Measurements from ENCODE around the gene SUSD5. TPM values are rescaled to one million over a fixed set of nuclear protein-coding genes. Genes with fewer than 3 reads are reported as not detected.

Gene SUSD5
- total and polyA plus RNA-seq, 2 of the 4 experiments (the other 2 are of a cell fraction), result 1.4 to 2.9 TPM

GRCh38 chr3:33187368-33187634 is 31.3 kb downstream of the SUSD5 start:
- no peak for ATAC-seq (ENCODE audit: low read depth)
- Histone ChIP-seq H3K9me3 (ENCODE audit: control insufficient read depth, insufficient read depth, low read length) (no peaks in the 10 kb centered on the region), H3K9ac (ENCODE audit: low read depth, low read length) (no peak overlapping the region), H3K4me3 (ENCODE audit: insufficient read depth, low read depth, low read length) (no peak overlapping the region), H3K14ac (replicated peaks; ENCODE audit: low read depth, low read length) (no peak overlapping the region), H4K20me1 (ENCODE audit: insufficient read depth, low read length) (no peaks in the 10 kb centered on the region), H3K27ac (ENCODE audit: insufficient read depth, low read length) (no peak overlapping the region), H2BK5ac (ENCODE audit: low read depth, low read length, poor library complexity, severe bottlenecking) (no peak overlapping the region), H3K4me2 (ENCODE audit: low read depth, low read length) (no peak overlapping the region), H4K5ac (ENCODE audit: low read depth, low read length) (no peak overlapping the region), H4K91ac (ENCODE audit: insufficient read depth, low read depth, low read length) (no peak overlapping the region), H2BK20ac (ENCODE audit: low read depth, low read length) (no peak overlapping the region), H3K4me1 (ENCODE audit: control insufficient read depth, insufficient read depth, low read length) (no peaks in the 10 kb centered on the region), H2BK15ac (ENCODE audit: low read depth, low read length) (no peak overlapping the region), H3K56ac (ENCODE audit: extremely low read depth, insufficient read depth, low read length) (no peak overlapping the region), H2AFZ (replicated peaks; ENCODE audit: low read length, poor library complexity) (no peak overlapping the region), H2BK120ac (ENCODE audit: low read depth, low read length) (no peak overlapping the region), H3K23ac (ENCODE audit: low read depth, low read length) (no peak overlapping the region), H2AK5ac (ENCODE audit: low read depth, low read length) (no peak overlapping the region), H3K27me3 (ENCODE audit: control insufficient read depth, insufficient read depth, low read length) (no peaks in the 10 kb centered on the region), H3K18ac (ENCODE audit: low read depth, low read length) (no peak overlapping the region), H3K36me3 (ENCODE audit: control insufficient read depth, insufficient read depth, low read length) (no peaks in the 10 kb centered on the region), H3K4ac (ENCODE audit: low read depth, low read length) (no peak overlapping the region), H3K79me1 (ENCODE audit: low read depth in 1 of 2, low read length in 2 of 2) (no peaks in the 10 kb centered on the region), H3K9me1 (ENCODE audit: insufficient read depth, low read length) (no peaks in the 10 kb centered on the region; the same call in 1 of the 2 replicates), H2AK9ac (replicated peaks; ENCODE audit: low read depth, low read length, poor library complexity) (no peak overlapping the region), H4K8ac (ENCODE audit: low read depth in 2 of 2, low read length in 2 of 2) (no peak overlapping the region)
- dilution Hi-C loops (cut with HindIII; ENCODE audit: low sequenced_read_pairs, unreplicated experiment), result no loop called here
- BruUV-seq (replicated peaks), result no TSS peak
- intact Hi-C loops (cut with micrococcal nuclease), result no loop called here
- WGBS, 2 experiments (ENCODE audit: extremely low coverage in 2 of 2, insufficient read length in 1 of 2), result 100% methylated on average over 1 of the region's 3 CpGs; no CpG with 5 or more reads in 1 of the 2 experiments
- ChIA-PET POLR2A (ENCODE audit: unreplicated experiment) (no interaction called here), CTCF (no interaction called here)
- peak; percentile 4 for DNase-seq
- no peak for TF ChIP-seq CHD1 (IDR thresholded peaks at IDR 0.05; ENCODE audit: low read depth, low read length)
- no peak for TF ChIP-seq POLR2A (IDR thresholded peaks at IDR 0.05; ENCODE audit: low read depth, low read length)
- no peak for TF ChIP-seq RFX5 (IDR thresholded peaks at IDR 0.05; ENCODE audit: low read depth, low read length)
- TF ChIP-seq RAD21 (IDR thresholded peaks at IDR 0.05; ENCODE audit: low read length), result no peak
- no peak for TF ChIP-seq SMC3 (IDR thresholded peaks at IDR 0.05; ENCODE audit: low read depth, low read length)
- no peak for TF ChIP-seq CTCF (conservative IDR thresholded peaks at IDR 0.05; ENCODE audit: low read depth, low read length)
- TF ChIP-seq MAZ (IDR thresholded peaks at IDR 0.05; ENCODE audit: borderline replicate concordance, low read depth, low read length), result no peak
- TF ChIP-seq MAFK (IDR thresholded peaks at IDR 0.05; ENCODE audit: low read depth, low read length), result no peak
- TF ChIP-seq MXI1 (IDR thresholded peaks at IDR 0.05; ENCODE audit: borderline replicate concordance, low read depth, low read length), result no peak
- TF ChIP-seq FOS (IDR thresholded peaks at IDR 0.05; ENCODE audit: low read depth, low read length), result no peak
- TF ChIP-seq RCOR1 (IDR thresholded peaks at IDR 0.05; ENCODE audit: insufficient replicate concordance, low read length), result no peak
- no peak for TF ChIP-seq ELK1 (IDR thresholded peaks at IDR 0.05; ENCODE audit: borderline replicate concordance, low read depth, low read length)
- TF ChIP-seq BHLHE40 (IDR thresholded peaks at IDR 0.05; ENCODE audit: low read depth, low read length), result no peak
- no peak for TF ChIP-seq CEBPB (IDR thresholded peaks at IDR 0.05; ENCODE audit: low read depth, low read length)
- TF ChIP-seq NFE2L2 (IDR thresholded peaks at IDR 0.05; ENCODE audit: low read depth, low read length), result no peak
- no peak for TF ChIP-seq USF2 (IDR thresholded peaks at IDR 0.05; ENCODE audit: low read depth, low read length)
- in situ Hi-C loops (cut with MboI; ENCODE audit: low sequenced_read_pairs), result no loop called here

Data from IMR-90 (cell line).